Calu3 (cell line): ENCODE measurements around the gene ATP5PB. TPM values are rescaled to one million over a fixed set of nuclear protein-coding genes. Genes with fewer than 3 reads are reported as not detected.
A peak's percentile ranks its signal among the peaks of the same experiment; 100 is the strongest.

Source experiments
- BruUV-seq: library from RNA; stranded (reverse); fragments of 400-500 nt; replicated peaks from 2 replicates; lab custom pipeline; 2021; lab: Mats Ljungman, UMichigan
- CTCF ChIA-PET: fragments of 300-600 bp; sonication (Branson Sonifier 250); formaldehyde crosslinking; loops from one replicate; lab custom pipeline; 2022; ENCODE audit warnings: antibody characterized with exemption; lab: Charles Lee
- DNase-seq: peaks from one replicate; pipeline ENCODE4 v3.0.0; 2022
- H3K27ac Mint-ChIP-seq: one replicate; pipeline ENCODE4 v1.8.0; 2022; ENCODE audit warnings: mixed read lengths; ENCODE audit not compliant: unreplicated experiment
- H3K27me3 Mint-ChIP-seq: one replicate; pipeline ENCODE4 v1.8.0; 2022; ENCODE audit warnings: mixed read lengths; ENCODE audit not compliant: unreplicated experiment
- H3K36me3 Mint-ChIP-seq: one replicate; pipeline ENCODE4 v1.8.0; 2022; ENCODE audit warnings: mild to moderate bottlenecking, moderate library complexity, mixed read lengths; ENCODE audit not compliant: insufficient read depth, unreplicated experiment
- H3K4me1 Mint-ChIP-seq: one replicate; pipeline ENCODE4 v1.8.0; 2022; ENCODE audit warnings: mild to moderate bottlenecking, low read depth, mixed read lengths; ENCODE audit not compliant: unreplicated experiment
- H3K4me3 Mint-ChIP-seq: one replicate; pipeline ENCODE4 v1.8.0; 2022; ENCODE audit warnings: mild to moderate bottlenecking, low read depth, moderate library complexity, mixed read lengths; ENCODE audit not compliant: unreplicated experiment
- H3K9me3 Mint-ChIP-seq: one replicate; pipeline ENCODE4 v1.8.0; 2022; ENCODE audit warnings: low read depth, mixed read lengths; ENCODE audit not compliant: unreplicated experiment
- intact Hi-C: fragments of 100-400 bp; cut with micrococcal nuclease; formaldehyde crosslinking; loops from one replicate; pipeline ENCODE4 v1.10.0; 2022; ENCODE audit not compliant: unreplicated experiment
- total RNA-seq: library from RNA; stranded (reverse); gene quantifications from 2 replicates; pipeline ENCODE4 v1.2.3, GENCODE V29; 2022
- TF ChIP-seq, protein P1 (sequence below): fragments of 200-600 bp; IDR thresholded peaks from one replicate; pipeline ENCODE4 v1.8.0; 2022; ENCODE audit warnings: antibody characterized with exemption; ENCODE audit not compliant: unreplicated experiment

ATP5PB gene
- total RNA-seq, 1 experiment from 2014 or later, result 157 TPM

DNA sequence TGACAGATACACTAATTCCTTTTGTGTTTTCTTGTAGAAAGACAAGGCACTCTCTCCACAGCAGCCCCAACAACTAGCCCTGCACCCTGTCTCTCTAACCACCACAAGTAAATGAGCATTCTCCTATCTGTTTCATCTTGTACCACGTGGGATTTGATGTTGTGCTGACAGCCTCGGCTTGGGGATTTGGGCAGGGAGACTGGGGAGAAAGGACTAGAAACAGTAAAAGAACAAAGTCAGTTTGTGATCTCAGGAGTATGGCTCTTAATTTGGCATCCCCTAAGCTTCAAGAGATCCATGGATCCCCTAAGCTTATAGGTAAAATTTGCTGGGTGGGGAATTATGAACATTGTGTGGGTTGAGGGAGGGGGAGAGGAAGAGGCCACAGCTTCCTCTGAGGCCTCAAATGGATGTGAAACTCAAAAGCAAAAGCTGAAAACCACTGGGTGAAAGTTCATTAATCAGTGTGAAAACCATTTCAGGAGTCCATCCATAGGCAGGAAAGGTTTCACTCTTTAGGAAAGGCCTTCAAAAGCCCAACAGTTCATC, 27.6 kb downstream of the ATP5PB start:
- no TSS peak for BruUV-seq
- intact Hi-C loops, result no loop called here

DNA sequence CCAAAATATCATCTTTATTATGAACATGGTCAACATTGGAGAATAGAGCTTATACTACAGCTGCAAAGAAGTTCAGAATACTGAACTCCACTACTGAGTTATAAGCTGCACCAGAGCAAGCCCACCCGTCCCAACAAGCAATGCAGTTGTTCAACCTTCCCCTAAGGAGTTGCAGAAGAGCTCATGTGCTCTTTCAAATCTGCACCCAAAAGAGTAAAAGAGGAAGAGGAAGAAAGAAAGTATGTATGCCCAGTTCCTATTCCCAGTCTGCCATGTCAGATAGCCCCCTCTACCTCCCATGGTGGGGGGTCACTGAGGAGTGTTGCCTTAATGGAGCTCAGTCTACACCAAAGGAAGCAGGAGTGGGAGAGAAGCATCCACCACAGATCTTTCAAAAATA, 31.4 kb downstream of the ATP5PB start:
- Mint-ChIP-seq H3K27ac (no peak overlapping the region), H3K4me3 (no peak overlapping the region), H3K36me3 (no peaks in the 10 kb centered on the region), H3K27me3 (no peaks in the 10 kb centered on the region), H3K9me3 (no peaks in the 10 kb centered on the region), H3K4me1 (no peaks in the 10 kb centered on the region)
- TF ChIP-seq, protein P1, sequence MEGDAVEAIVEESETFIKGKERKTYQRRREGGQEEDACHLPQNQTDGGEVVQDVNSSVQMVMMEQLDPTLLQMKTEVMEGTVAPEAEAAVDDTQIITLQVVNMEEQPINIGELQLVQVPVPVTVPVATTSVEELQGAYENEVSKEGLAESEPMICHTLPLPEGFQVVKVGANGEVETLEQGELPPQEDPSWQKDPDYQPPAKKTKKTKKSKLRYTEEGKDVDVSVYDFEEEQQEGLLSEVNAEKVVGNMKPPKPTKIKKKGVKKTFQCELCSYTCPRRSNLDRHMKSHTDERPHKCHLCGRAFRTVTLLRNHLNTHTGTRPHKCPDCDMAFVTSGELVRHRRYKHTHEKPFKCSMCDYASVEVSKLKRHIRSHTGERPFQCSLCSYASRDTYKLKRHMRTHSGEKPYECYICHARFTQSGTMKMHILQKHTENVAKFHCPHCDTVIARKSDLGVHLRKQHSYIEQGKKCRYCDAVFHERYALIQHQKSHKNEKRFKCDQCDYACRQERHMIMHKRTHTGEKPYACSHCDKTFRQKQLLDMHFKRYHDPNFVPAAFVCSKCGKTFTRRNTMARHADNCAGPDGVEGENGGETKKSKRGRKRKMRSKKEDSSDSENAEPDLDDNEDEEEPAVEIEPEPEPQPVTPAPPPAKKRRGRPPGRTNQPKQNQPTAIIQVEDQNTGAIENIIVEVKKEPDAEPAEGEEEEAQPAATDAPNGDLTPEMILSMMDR, result no peak
- no peak for DNase-seq
- intact Hi-C loops, result loop anchor here (2.0 to 5.0 kb wide), 3 partner anchors 176 to 287 kb away; no protein-coding TSS in a partner anchor
- no TSS peak for BruUV-seq
- CTCF ChIA-PET, result no interaction called here

More for the DNA sequence above, 27.6 kb downstream of the ATP5PB start:
- no peaks in the 10 kb centered on the region for H3K4me1 Mint-ChIP-seq
- peaks cover 6% of the 10 kb centered on the region for H3K36me3 Mint-ChIP-seq
- no peaks in the 10 kb centered on the region for H3K27me3 Mint-ChIP-seq
- no peak overlapping the region for H3K4me3 Mint-ChIP-seq
- TF ChIP-seq, protein P1, result no peak
- H3K9me3 Mint-ChIP-seq, result no peaks in the 10 kb centered on the region
- no peak for DNase-seq
- H3K27ac Mint-ChIP-seq, result no peak overlapping the region
- CTCF ChIA-PET, result no interaction called here

DNA sequence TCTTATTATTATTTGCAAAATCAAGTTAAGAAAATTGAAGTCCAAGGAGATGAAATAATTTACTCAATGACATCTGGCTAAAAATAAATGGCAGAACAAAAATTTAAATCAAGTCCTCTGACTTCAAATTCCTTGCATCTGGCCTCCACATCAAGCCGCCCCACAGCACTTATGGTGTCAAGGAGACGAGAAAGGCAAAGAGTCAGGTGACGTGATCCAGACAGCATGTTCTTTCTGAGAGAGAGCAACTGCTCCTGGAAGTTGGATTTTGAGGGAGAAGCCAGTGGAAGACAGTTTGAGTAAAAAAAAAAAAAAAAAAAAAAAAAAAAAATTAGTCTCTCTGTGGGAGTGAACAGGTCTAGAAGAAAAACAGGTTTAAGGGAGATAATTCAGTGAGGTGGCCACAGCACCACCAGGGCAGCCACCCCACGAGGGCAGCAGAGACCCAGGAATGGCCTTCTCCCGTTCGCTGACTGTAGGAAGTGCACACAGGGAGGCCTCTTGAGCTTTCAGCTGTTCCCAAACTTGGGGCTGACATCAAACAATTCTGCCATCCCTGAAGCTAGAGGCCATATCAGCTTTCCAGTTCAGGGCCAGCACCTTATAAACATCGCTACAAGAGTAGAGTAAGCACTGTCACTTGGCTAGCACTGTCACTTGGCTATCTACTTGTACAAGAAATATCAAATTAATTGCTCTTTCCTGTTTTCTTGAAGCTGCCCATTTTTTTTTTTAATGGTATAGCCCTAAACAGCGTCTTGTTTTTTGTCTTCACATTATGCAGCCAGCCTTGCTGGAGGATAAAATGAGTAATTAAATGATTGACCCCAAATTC, 32.3 kb downstream of the ATP5PB start:
- no peaks in the 10 kb centered on the region for H3K36me3 Mint-ChIP-seq
- no peaks in the 10 kb centered on the region for H3K4me1 Mint-ChIP-seq
- peak; percentile 69 for DNase-seq
- intact Hi-C loops, result loop anchor here (2.0 to 5.0 kb wide), 3 partner anchors 175 to 286 kb away; no protein-coding TSS in a partner anchor
- no TSS peak for BruUV-seq
- H3K27ac Mint-ChIP-seq, result no peak overlapping the region
- CTCF ChIA-PET, result interaction anchor here (0.6 to 1.3 kb wide), 10 partner anchors 8 to 288 kb away, joined by 3 to 7 read pairs (median 4); partner anchors contain the start of genes DDX20 and INKA2
- H3K27me3 Mint-ChIP-seq, result no peaks in the 10 kb centered on the region
- H3K9me3 Mint-ChIP-seq, result no peaks in the 10 kb centered on the region
- TF ChIP-seq, protein P1, result peak; percentile 22
- H3K4me3 Mint-ChIP-seq, result no peak overlapping the region

DNA sequence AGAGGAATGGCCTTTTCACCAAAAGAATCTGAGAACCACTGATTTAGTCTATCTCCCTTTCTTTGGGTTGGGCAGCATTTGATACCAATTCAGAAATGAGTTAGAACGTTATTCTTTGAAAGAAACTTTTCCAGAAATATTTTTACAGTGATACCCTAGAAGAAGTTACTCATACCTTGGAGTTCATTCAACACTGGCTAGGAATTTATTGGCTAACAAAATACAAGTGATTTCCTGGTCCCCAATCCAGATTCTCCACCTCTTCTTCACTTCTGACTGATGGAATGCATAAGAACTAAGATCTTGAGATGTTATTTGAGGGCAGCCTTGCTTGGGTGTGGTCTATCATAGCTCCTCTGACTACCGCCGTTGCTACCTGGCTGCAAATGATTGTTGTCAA, 33.9 kb downstream of the ATP5PB start:
- H3K27me3 Mint-ChIP-seq, result no peaks in the 10 kb centered on the region

More for the DNA sequence above, 33.9 kb downstream of the ATP5PB start:
- Mint-ChIP-seq H3K36me3 (no peaks in the 10 kb centered on the region), H3K4me1 (no peaks in the 10 kb centered on the region), H3K9me3 (no peaks in the 10 kb centered on the region), H3K4me3 (no peak overlapping the region), H3K27ac (no peak overlapping the region)
- DNase-seq, result no peak
- intact Hi-C loops, result loop anchor here (5.0 kb wide), 2 partner anchors 264 to 284 kb away; no protein-coding TSS in a partner anchor
- TF ChIP-seq, protein P1, result no peak
- CTCF ChIA-PET, result no interaction called here
- BruUV-seq, result no TSS peak
